ENCODE measurements around the gene TRIM38. TPM values are rescaled to one million over a fixed set of nuclear protein-coding genes. Genes with fewer than 3 reads are reported as not detected.
A peak's percentile ranks its signal among the peaks of the same experiment; 100 is the strongest.
"Not testable (repeated sequence)": the region's sequence is repeated elsewhere in the genome, so short reads cannot be mapped to it uniquely, and the experiment has no call there.

Gene TRIM38
- total RNA-seq, 1 experiment from 2014 or later: 4.3 TPM

DNA sequence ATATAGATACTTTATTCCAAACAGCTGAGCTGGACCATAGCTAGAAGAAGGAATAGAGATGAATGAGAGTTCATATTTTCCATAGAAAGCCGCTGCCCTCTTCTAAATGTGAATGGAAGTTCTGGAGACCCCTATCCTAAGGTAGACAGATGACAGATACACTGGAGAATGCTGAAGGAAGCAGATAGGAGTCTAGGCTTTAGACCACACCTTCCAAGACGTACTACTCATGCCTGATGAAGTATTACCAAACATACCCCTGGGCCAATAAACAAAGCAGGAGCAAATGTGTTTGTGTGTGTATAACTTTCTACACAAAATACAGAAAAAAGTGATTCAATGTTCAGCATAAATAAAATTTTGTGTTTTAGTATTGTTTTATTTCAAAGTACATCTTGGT, 23.0 kb upstream of the TRIM38 start:
- no peak for DNase-seq (ENCODE audit: low read depth)

DNA sequence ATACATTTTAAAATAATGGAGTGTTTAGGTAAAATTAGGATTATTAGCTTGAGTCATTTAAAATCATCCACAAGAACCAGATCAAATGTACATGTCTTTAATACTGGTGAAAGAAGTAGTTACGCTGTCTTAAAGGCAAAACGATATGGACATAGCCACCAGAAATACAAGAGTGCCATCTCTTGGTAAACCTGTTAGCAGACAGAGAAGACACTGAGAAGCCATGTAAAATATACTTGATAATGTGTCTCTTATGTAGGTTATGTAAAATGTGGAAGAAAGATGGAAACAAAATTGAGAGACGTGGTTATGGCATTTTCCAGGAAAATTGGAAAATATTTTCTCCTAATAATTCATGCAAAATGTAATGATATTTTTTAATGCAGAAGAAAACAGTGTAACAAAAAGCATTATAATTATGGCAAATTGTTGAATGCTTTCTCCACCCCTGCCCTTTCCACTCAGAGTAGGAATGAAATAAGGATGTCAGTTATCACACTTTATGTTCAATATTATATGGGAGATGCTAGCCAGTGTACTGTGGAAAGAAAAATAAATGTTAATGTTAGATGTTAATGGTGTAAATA, 19.9 kb upstream of the TRIM38 start:
- peak; percentile 37 for DNase-seq (ENCODE audit: low read depth)

DNA sequence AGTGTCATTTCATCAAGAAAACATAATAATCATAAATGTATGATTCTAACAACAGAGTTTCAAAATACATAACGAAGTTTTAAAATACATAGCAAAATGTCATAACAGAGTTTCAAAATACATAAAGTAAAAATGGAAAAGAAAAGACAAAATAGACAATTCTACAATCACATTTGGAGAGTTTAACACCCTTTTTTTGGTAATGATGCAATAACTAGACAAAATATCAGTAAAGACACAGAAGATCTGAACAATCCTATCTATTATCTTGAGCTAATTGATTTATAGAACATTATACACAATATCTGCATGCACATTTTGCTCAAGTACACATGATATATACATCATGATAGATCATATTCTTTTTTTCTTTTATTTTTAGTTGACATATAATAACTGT, 18.7 kb upstream of the TRIM38 start:
- DNase-seq (ENCODE audit: low read depth): no peak

DNA sequence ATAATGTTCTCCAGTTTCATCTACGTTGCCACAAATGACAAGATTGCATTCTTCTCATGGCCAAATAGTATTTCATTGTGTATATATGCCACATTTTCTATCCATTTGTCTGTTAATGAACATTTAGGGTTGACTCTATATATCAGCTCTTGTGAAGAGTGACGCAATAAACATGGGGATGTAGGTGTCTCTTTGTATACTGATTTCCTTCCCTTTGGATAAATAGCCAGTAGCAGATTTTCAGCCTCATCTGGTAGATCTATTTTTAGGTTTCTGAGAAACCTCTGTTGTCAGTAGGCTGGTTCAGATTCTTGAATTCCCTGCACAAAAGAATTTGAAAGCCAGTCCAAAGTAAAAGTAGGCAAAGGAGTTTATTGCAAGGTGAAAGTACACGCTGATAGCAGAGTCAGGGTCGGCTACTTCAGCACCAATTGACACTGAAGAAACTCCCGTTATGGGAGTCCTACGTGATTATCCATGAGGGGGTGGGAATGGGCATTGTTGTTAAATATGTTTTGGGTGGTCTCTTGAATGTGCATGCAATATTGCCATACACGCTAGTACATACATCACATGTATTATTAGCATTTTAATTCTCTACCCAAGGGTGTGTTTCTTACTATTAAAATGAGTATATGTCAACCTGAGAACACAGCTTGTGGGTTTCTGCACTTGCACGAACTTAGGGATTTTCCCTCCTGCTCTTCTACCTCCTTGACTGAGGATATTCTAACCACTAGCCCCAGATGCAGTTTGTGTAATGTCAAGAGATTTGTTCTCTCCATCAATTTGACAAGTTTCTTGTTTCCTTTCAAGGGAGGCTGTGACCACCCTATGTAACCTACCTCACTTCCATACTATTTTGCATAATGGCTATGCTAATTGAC, 17.7 kb upstream of the TRIM38 start:
- no peak for DNase-seq (ENCODE audit: low read depth)

DNA sequence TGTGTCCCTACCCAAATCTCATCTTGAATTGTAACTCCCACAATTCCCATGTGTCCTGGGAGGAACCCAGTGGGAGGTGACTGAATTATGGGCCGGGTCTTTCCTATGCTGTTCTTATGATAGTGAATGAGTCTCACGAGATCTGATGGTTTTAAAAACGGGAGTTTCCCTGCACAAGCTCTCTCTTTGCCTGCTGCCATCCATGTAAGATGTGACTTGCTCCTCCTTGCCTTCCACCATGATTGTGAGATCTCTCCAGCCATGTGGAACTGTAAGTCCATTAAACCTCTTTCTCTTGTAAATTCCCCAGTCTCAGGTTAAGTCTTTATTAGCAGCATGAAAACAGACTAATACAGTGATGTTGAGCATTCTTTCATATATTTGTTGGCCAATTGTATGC, 16.9 kb upstream of the TRIM38 start:
- not testable (repeated sequence) for DNase-seq (ENCODE audit: low read depth)

DNA sequence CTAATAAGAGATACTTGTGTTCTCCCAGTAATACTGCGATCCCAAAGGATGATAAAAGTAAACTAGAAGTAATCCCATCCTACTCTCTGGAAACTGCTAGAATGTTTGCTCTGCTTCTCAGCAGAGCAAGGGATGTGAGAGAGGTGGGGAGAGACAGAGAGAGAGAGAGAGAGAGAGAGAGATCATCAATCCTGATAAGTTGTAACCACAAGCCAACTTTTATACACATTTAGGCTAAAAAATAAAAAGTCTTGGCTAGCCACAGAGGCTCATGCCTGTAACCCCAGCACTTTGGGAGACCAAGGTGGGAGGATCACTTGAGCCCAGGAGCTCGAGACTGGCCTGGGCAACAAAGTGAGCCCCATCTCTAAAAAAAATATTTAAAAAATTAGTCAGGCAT, 16.0 kb upstream of the TRIM38 start:
- no peak for DNase-seq (ENCODE audit: low read depth)

DNA sequence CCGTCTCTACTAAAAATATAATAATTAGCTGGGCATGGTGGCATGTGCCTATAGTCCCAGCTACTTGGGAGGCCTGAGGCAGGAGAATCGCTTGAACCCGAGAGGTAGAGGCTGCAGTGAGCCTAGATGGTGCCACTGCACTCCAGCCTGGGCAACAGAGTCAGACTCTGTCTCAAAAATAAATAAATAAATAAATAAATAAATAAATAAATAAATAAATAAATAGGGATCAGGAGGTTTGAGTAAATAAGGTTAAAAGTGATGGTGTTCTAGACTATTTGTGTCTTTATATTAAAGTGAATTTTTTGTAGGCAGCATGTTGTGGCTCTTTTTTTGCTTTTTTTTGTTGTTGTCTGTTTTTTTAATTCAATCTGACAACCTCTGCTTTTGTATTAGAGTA, 15.1 kb upstream of the TRIM38 start:
- DNase-seq (ENCODE audit: low read depth): not testable (repeated sequence)

DNA sequence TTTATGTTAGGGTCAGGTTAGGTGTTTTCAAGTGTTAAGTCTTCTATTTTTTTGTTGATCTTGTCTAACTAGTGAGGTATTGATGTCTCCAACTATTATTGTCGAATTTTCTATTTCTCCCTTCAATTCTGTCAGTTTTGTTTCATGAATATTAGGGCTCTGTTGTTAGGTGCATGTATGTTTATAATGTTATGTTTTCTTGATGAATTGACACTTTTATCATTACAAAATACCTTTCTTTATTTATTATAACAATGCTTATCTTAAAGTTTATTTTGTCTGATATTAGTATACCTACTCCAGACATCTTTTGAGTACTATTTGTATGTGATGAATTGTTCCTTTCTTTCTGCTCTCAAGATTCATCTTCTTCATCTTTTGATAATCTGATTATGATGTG, 12.9 kb upstream of the TRIM38 start:
- DNase-seq (ENCODE audit: low read depth): no peak

DNA sequence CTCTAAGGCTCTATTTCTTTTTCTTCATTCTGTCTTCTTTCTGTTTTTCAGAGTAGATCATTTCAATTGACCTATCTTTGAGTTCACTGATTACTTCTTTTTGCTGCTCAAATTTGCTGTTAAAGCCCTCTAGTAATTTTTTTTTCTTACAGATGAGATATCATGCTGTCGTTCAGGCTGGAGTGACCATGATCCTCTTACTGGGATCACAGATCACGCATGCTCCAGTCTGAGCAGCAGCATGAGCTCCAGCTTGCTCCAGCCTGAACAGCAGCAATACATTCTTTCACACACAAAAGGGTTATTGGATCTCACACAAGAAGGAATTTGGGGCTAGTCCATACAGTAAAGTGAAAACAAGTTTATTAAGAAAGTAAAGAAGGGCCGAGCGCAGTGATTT, 12.3 kb upstream of the TRIM38 start:
- no peak for DNase-seq (ENCODE audit: low read depth)

DNA sequence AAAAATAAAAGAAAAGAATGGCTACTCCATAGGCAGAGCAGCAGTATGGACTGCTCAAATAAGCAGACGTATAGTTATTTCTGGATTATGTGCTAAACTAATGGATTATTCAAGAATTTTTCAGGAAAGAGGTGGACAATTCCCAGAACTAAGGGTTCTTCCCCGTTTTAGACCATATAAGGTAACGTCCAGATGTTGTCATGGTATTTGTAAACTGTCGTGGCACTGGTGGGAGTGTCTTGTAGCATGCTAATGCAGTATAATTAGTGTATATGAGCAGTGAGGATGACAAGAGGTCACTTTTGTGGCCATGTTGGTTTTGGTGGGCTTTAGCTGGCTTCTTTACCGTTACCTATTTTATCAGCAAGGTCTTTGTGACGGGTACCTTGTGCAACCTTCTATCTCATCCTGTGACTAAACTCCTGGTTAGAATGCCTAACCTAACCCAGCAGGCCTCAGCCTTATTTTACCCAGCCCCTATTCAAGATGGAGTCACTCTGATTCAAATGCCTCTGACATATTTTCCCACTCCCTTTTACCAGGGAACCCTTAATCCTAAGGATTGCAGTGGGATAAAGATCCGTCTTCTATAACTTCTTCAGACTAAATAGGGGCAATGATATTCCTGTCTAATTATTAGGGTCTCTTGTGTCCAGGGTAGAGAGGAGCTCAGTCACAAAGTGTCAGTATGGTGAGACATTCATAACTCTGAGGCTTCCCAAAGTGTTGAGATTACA, 11.1 kb upstream of the TRIM38 start:
- no peak for DNase-seq (ENCODE audit: low read depth)

DNA sequence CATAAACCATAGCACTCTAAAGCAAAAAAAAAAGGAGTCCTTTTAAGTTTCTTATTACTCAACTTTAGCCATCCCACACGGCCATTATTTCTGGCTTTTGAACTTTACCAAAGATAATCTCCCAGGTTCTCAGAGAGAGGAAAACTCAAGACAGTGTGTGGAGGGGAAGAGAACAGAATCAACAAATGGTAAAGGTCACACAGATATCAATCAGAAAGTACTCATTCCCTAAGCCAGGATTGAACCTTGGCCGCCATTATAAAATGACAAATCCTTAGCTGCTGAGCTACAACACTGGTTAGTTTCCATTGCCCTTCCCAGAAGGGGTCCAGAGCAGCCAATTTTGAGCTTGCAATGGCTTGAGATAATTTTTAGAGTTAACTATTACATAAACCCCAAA, 10.1 kb upstream of the TRIM38 start:
- no peak for DNase-seq (ENCODE audit: low read depth)

DNA sequence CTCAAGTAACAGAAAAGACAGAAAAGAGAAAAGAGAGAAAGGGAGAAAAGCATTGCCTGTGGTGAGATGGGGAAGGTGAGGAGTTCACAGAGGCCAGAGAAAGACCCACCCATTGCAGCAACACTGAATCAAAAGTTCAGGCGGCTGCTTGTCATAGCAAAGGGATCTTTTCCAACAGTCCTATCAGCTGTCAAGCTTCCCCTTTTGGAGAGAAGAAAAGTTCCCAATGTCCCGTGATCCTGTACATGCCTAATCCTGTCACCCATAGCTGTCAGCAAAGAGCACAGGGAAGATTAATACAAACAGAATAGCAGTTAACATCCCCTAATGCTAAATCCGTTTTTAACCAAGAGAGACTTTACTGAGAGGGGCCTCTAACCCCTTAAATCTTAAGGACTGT, 8.9 kb upstream of the TRIM38 start:
- no peak for DNase-seq (ENCODE audit: low read depth)

DNA sequence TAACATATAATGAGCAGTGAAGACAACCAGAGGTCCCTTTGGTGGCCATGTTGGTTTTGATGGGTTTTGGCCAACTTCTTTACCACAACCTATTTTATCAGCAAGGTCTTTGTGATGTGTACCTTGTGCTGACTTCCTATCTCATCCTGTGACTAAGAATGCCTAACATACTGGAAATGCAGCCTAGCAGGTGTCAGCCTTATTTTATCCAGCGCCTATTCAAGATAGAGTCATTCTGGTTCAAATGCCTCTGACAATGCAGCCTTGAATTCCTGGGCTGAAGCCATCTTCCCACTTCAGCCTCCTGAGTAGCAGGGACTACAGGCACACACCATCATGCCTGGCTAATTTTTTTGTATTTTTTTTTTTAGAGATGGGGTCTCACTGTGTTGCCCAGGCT, 7.8 kb upstream of the TRIM38 start:
- no peak for DNase-seq (ENCODE audit: low read depth)

DNA sequence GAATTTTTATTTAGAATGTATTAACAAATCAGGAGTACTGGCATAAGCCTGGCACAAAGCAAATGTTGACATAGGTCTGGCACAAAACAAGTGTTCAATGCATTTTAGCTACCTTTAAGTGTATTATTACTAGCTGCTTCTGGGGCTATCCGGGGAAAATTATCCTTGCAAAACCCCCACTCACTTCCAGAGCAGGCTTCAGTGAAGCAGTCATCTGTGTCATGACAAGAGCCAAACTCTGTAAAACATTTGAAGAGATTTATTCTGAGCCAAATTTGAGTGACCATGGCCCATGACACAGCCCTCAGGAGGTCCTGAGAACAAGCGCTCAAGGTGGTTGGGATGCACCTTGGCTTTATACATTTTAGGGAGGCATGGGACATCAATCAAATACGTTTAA, 6.4 kb upstream of the TRIM38 start:
- DNase-seq (ENCODE audit: low read depth): no peak

DNA sequence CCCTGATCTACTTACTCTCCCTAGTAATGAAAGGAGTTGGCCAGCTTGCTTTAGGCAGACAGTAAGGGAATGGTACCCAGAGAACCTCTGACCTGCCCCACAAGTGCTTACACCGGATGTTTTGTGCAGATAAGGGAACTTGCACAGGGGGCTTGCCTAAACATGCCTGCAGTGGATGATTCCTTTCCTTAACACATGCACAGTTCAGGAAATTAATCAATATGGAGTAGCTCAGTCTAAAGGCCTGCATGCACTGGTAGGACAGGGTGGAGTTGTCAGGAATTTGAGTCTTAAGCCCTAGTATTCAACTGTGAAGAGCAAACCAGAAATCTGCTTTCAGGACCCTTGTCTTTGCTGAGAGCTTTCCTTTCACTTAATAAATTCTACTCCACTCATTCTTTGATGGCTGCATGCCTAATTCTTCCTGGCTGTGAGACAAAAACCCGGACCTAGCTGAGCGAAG, 3.9 kb upstream of the TRIM38 start:
- DNase-seq (ENCODE audit: low read depth): no peak

DNA sequence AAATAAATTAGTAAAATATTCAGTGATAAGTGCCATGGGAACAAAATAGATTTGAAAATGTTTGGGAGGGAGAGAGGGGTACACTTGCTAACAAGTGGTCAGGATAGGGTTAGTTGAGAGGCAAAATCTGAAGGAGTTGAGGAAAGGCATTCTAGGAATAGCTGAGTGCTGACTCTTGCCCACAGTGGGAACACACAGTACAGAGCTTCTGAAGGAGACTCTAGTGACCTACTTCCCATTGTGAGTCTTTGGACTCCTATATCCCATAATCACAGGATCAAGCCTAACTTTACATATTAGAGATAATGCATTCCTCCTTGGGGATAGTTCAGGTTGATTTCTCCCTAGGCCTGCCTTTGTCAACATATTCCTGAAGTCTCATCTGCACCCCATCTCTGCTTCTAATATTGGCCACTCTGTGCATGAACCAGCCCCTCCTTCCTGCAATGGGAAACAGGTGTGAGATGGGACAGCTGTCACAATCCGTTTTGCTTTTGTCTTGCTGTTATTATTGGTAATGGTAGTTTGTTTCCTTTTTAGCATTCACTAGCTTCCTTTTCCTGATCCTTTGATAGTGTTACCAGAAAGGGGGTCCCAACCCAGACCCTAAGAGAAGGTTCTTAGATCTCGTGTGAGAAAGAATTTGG, 2.6 kb upstream of the TRIM38 start:
- DNase-seq (ENCODE audit: low read depth): no peak

DNA sequence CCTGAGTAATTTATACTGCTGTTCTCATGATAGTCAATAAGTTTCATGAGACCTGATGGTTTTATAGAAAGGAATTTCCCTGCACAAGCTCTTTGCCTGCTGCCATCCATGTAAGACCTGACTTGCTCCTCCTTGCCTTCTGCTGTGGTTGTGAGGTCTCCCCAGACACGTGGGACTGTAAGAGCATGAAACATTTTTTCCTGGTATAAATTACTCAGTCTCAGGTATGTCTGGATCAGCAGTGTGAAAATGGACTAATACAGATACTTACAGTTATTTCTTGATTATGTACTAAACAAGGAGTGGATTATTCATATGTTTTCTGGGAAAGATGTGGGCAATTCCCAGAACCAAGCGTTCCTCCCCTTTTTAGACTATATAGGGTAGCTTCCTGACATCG, 1.9 kb upstream of the TRIM38 start:
- no peak for DNase-seq (ENCODE audit: low read depth)

DNA sequence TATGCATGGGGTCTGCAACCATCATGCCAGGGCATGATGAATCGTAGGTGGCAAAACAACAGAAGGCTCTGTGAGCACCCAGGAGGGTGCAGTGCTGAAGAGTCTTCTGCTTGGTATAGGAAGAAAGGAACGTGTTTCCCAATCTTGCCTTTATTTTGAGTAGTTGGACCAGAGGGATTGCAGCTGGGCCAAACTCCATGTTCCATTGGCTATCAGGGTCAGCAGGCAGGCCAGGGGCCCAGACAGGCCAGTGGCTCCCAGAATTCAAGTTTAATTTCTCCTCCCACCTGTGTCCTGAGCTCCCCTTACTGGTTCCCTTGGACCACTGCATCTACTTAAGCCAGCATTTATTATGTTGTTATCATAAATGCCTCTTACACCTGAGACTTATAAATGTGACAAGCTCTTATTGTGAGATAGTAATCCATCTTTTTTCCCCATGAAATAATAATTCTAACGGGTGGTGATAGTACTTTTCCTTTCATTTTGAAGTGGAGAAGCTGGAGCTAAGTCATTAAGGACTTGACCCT, 918 bp upstream of the TRIM38 start:
- DNase-seq (ENCODE audit: low read depth): no peak

DNA sequence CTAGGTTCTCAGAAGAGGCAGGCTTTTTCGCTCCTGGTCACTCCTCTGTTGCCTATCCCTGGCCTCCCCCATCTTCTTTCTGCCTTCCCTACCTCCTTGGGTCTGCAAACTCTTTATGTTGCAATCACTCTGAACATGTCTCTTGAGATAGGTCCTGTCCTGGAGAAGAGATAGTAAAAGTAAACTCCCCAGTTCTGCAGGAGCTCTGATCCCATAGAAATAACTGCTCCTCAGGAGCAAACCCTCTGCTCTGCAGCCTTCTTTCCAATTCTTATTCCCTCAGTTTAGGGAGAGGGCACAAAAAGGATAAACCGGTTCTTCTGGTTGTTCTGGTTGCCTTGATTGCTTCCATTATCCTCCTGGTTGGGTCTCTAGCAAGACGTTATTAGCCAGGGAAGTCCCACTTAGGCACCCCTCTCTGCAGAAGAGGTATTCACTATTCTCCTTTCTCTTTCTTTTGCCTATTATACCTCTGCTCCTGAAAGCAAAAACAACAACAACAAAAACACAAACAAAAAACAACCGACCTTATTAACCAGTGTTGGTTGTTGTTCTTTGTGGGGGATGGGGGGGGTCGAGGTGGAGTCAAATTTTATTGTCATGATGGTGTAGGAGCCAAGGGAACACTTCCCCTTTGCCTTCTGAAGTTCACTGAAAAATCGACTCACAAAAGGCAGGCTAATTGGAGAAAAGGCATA, 973 bp downstream of the TRIM38 start:
- DNase-seq (ENCODE audit: low read depth): no peak

DNA sequence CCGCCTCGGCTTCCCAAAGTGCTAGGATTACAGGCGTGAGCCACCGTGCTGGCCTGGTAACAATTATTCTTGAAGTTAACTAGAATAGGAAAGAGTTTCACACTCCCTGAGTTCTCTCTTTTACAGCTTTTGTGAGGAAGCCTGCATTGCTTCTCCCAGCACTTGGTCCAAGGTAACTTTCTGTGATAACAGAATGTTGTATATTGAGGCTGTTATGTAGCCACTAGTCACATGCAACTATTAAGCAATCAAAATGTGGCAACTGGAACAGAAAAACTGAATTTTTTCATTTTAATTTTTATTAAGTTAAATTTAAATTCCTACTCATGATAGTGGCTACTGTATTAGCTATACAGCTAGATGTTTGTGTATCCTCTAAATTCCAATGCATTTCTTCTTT, 2.5 kb downstream of the TRIM38 start:
- no peak for DNase-seq (ENCODE audit: low read depth)

DNA sequence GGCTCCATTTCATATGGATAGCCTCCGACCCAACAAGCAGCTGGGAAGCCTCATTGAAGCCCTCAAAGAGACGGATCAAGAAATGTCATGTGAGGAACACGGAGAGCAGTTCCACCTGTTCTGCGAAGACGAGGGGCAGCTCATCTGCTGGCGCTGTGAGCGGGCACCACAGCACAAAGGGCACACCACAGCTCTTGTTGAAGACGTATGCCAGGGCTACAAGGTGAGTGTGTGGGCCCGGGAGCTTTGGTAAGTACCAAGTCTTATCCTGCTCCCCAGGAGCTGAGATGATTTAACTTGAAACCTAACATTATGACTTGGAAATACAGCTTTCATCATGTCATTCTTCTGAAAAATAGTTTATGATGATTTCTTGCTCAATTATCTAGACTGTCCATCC, 4.1 kb downstream of the TRIM38 start:
- DNase-seq (ENCODE audit: low read depth): no peak

Data from HT1080 (cell line).